Activated T-cell treated with anti-CD3 and anti-CD28 coated beads for 24 hours (primary cell): Measurements from ENCODE around the gene PDLIM1.
"Not testable (repeated sequence)": the region's sequence is repeated elsewhere in the genome, so short reads cannot be mapped to it uniquely, and the experiment has no call there.

Experiments
- DNase-seq: peaks from one replicate; pipeline ENCODE4 v3.0.0-alpha.2; 2020; ENCODE audit warnings: low read depth

PDLIM1 gene

GRCh38 chr10:95240811-95241210, 50.0 kb downstream of the PDLIM1 start:
- DNase-seq, result no peak

DNA sequence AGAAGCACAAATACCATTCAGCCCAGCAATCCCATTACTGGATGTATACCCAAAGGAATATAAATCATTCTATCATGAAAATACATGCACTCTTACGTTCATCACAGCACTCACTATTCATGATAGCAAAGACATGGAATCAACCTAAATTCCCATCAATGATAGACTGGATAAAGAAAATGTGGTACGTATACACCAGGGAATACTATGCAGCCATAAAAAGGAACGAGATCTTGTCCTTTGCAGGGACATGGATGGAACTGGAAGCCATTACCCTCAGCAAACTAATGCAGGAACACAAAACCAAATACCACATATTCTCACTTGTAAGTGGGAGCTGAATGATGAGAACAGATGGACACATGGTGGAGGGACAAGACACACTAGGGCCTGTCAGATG, 50.7 kb downstream of the PDLIM1 start:
- not testable (repeated sequence) for DNase-seq

DNA sequence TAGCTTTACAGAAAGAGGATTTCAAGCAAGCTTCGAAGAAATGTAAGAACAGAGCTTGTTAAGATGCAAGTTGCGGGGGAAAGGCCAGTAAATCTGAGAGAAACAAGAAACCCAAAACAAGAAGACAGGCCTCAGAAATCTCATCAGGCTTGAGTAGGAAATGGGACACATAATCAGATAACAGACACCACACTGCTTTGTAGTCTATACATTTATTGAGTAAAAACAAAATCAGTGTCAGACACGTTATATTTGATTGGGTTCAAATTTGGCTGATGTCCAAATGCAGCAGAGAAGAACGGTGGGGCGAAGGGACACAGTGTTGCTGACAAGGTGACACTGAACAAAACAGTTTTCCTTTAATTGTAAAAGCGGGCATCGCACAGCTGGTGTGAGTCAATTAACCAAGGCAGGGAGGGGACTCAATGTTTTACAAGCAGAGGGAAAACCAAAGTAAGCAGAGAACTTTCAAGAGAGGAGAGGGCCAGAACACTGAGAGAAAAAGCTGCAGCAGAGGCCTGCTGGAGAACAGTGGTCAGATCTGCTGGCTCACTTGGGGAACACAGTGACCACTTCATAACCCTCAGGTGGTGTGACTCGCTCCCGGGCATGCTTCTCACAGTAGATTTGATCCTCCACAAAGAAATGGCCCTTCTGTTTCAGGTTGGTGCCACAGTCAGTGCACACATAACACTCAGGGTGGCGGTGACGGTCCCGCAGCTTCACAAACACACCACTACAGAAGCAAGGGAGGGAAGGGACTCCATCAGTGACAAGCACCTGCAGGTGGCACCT, 53.2 kb downstream of the PDLIM1 start:
- no peak for DNase-seq

DNA sequence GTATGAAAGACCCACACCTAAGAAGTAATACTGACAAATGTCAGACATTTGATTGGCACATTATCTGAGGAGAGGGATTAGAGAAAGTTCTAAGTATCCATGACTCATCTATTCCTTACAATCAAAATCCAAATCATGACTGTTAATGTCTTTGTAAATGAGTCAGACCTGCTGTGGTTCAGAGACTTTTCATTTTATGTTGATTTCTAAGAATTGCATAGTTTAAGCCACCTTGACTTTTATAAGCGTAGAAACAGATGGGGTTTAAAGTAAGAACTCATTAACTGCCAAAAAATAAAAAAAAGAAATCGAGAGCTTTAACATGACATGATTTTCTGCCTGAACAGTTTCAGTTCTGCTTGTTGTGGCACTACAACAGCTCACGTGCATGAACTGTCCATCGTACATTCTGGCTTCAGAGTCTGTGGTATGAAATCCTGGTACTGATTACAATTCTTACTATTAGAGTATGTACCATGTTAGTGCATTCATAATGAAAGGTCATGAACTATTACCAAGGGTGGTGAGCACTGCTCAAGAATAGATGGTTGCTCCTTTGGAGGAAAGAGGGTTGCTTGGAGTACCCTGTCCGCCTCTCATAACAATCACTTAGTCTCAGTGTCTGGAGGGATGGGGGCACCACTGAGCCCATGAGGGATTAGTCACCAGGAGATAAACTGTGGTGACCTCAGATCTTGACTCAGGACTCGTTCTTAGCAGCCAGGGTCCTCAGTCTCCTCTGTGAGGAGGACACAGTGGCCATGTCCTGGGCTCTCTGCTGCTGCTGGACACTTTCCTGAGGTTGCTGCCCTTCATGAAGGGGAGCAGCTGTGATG, 54.5 kb downstream of the PDLIM1 start:
- peak; percentile 11 for DNase-seq

GRCh38 chr10:95235676-95236067, 55.1 kb downstream of the PDLIM1 start:
- no peak for DNase-seq

DNA sequence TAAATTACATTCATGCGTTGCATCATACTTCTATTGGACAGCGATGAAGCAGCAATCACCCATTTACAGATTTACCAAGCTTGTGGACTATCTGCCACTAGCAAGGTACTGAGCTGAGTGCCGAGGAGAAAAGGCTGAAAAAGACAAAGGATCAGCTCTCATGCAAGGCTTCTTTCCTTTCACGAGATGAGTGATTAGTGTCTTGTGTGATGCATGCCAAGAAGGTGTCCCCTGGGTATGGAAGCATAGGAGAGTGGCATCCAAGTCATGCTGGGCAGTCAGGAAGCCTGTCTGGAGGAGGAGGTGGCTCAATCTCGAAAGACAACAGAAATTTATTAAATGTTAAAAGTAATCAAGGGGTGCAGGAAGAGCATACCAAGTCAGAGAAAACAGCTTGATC, 55.9 kb downstream of the PDLIM1 start:
- no peak for DNase-seq

- DNase-seq, result no peak
These were observed 57.3 kb downstream of the PDLIM1 start for GRCh38 chr10:95233377-95234034.

DNA sequence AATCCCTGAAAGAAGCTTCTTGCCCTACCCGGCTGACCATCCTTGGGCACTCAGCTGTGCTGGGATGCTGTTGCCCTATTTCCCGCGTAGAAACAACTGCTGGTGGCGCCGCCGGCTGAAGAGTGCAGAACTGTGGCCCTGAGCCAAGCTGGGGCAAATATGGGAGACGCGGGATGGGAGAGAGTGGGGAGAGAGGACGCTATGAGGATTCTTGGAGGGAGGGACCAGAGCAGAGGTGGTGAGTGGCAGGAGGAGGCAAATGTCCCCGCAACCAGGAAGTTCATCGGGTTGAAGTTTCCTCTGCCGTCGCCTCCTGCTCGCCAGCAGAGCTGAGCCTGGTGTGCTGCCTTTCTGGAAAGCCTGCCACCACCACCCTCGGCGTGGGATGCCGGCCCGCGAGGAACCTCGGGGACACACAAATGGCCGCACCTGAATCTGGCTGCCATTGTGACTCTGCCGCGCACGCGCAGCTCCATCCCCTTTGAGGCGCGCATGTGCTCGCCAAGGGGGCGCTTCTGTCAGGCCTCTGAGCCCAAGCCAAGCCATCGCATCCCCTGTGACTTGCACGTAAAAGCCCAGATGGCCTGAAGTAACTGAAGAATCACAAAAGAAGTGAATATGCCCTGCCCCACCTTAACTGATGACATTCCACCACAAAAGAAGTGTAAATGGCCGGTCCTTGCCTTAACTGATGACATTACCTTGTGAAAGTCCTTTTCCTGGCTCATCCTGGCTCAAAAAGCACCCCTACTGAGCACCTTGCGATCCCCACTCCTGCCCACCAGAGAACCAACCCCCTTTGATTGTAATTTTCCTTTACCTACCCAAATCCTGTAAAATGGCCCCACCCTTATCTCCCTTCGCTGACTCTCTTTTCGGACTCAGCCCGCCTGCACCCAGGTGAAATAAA, 59.9 kb downstream of the PDLIM1 start:
- peak; percentile 16 for DNase-seq

- DNase-seq, result no peak
These were observed 60.8 kb downstream of the PDLIM1 start for GRCh38 chr10:95229724-95230627.

DNA sequence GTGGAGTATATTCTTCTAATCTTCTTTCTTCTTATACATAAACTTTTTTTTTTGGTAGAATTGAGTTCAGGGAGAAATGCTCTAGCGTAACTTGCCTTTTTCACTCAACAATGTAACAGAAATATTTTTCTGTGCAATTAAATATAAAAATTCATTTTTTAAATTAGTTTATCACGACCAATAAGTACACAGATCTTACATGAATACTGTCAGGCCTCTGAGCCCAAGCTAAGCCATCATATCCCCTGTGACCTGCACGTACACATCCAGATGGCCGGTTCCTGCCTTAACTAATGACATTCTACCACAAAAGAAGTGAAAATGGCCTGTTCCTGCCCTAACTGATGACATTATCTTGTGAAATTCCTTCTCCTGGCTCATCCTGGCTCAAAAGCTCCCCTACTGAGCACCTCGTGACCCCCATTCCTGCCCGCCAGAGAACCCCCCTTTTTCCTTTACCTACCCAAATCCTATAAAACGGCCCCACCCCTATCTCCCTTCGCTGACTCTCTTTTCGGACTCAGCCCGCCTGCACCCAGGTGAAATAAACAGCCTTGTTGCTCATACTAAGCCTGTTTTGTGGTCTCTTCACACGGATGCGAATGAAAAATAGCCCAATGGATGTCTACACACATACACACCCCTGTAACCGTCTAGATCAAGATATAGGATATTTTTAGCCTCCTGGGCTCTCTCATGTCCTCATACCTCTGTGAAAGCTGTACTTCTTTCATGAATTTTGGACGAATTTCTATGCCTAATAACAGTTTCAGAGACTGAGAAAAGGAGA, 61.7 kb downstream of the PDLIM1 start:
- DNase-seq, result not testable (repeated sequence)

- no peak for DNase-seq
These were observed 65.7 kb downstream of the PDLIM1 start for GRCh38 chr10:95225136-95225535.

DNA sequence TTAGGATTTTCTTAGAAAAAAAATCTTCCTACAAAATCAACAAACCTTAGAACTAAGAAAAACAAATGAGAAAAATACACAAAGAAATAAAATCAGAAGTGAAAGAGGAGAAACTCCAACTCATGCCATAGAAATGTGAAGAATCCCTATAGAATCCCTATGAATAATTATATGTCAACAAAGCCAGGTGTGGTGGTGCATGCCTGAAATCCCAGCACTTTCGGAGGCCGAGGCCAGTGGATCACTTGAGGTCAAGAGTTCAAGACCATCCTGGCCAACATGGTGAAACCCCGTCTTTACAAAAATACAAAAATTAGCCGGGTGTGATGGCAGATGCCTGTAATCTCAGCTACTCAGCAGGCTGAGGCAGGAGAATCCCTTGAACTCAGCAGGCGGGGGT, 69.7 kb downstream of the PDLIM1 start:
- DNase-seq, result no peak

GRCh38 chr10:95220539-95220938, 70.3 kb downstream of the PDLIM1 start:
- DNase-seq, result no peak

DNA sequence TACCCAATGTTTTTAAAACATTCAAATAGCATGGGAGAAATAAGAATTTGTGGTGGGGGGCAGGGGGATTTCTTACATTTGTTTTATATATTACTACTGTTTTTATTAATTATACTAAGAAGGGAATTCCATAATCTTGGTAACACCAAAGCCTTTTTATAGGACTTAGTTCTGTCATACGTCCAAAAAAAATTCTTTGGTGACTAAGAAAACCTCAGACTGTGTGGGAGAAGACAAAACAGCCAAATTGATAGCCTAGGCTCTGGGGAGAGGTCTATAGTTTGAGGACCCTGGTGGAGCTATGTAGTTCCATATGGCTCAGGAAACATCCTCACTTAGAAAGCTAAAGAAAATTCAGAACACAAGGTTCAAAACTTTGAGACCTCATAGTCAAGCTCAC, 73.3 kb downstream of the PDLIM1 start:
- no peak for DNase-seq

- no peak for DNase-seq
These were observed 76.0 kb downstream of the PDLIM1 start for GRCh38 chr10:95214793-95215192.

- DNase-seq, result no peak
These were observed 76.4 kb downstream of the PDLIM1 start for GRCh38 chr10:95214369-95214768.

- no peak for DNase-seq
These were observed 79.1 kb downstream of the PDLIM1 start for GRCh38 chr10:95211606-95212279.

- no peak for DNase-seq
These were observed 81.2 kb downstream of the PDLIM1 start for GRCh38 chr10:95209509-95210127.
